Stimulated activated CD4-positive, alpha-beta T cell treated with anti-CD3 and anti-CD28 coated beads, Interleukin-1b, Interleukin-23, amount 100 ng/mL, for 4 hours (primary cell): ENCODE data around the gene CADM1.

Source experiments
- DNase-seq, 2 donors: peaks; one replicate each; pipeline ENCODE4 v3.0.0-alpha.2; 2020; ENCODE audit warnings: low read depth in 2 of 2

Gene CADM1

DNA sequence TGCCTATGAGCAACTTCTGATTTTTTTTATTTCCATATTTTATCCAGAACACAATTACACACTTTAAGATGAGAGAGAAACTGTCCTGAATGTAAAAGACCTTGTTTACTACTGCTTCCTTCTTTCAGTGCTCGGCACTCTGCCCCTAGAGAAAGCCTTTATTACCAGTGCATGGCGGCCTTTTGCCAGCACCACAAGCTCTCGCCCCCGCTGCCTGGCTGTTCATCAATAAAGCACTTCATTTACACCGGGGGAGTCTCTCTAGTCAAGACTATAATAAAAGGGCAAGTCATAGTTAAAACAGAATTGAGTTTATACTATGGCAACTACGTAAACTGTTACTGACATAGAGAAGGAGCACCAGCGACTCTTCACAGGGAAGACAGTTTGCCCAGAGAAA lies 259.5 kb downstream of the CADM1 start:
- DNase-seq: no peak

DNA sequence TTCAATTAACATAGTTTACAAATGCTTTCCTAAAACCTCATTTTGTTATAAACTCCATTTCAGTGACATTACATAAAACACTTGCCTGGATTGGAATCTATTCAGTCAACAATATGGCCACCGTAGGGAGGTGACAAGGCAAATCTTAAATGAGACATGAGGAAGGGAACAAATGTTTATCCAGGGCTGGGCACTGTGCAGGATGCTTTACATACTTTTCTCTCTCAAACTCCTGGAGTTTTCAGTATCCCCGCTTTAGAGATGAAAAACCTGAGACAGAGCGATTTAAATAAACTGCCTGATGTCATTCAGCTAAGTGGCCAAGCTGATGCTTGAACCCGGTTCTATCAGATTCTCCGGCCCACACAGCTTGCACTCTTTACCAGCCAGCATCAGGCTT lies 259.9 kb downstream of the CADM1 start:
- no peak for DNase-seq

DNA sequence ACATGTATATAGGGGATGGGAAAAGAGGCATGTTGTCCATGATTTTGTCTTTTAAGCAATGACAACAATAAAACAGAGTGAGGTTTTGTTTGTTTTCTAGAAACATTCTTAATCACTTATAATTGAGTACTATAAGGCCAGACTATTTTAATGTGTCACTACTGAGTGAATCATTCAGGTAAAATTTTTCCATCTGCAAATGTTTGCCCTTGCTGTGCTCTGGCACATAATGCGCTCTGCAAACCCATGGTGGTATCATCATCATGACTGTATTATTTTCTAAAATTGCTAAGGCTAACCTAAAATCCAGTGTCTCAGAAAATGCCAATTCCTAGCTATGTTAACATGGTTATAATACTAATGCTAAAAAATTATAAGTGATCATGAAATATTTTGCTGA lies 261.2 kb downstream of the CADM1 start:
- no peak for DNase-seq

DNA sequence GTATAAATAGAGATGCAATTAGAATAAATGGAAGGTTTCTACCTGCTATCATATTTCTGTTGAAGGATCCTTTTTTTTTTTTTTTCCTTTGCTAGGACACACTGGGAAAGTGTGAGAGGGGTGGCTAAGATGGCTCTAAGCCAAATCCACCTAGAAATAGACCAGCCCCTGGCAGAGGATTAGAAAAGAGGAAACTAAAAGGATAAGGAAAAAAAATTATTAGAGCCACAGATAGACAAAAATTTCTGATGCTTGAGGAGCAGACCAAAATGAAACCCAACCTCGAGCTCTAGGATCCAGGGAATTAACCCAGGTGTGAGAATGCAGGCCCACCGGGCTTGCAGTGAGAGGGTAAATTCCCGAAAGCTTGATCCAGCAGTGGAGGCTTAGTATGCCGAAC lies 262.3 kb downstream of the CADM1 start:
- DNase-seq: no peak

DNA sequence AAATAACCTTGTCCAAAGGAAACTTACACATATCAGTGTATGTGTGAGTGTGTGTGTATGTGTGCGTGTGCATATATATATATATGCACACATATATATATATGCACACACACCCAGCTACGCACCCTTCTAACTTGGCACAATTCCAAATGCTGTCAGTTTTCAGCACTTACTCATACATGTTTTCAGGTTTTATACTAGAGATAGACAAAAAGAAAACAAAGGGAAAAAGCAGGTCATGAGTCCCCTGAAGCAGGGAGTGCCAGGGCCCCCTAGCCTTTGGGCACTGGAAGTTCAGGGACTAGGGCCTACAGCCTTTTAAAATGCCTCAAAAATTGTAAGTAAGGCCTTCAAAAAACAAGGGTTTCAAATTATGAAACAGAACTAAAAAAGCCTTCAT lies 265.4 kb downstream of the CADM1 start:
- DNase-seq: no peak

DNA sequence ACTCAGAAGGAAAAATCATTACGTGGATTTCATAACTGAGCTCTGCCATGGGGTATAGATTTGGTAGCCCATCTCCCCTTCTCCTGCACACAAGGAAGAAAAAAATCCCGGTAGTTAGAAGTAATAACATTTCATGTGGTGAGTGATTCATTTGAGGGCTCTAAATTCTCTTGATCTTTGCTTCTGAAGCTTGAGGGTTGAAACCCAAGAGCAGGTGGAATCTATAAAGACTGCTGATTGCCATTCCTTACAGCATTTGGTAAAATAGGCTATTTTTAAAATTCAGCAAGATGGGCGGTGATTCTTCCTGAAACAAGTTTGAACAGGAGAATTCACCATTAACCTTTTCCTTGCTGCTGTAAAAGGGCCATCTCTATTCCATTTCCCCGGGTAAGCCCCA lies 266.1 kb downstream of the CADM1 start:
- DNase-seq: no peak

DNA sequence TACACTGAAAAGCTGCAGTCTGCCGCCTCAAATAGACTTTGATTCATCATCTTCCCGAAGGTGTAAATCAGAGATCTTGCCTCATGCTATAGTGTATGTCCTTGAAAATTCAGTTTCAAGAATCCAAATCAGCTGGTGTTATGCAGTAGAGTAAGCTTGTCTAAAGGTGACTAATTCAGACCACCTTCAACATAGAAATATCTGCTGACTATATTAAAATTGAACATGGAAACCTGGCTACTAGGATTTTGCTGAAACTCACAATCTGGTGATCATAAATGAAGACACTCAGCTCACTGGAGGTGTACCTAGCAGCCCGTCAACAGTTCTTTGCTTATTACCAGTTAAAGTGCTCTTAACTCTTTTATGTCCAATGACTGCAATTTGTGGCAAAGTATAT lies 266.6 kb downstream of the CADM1 start:
- no peak for DNase-seq

DNA sequence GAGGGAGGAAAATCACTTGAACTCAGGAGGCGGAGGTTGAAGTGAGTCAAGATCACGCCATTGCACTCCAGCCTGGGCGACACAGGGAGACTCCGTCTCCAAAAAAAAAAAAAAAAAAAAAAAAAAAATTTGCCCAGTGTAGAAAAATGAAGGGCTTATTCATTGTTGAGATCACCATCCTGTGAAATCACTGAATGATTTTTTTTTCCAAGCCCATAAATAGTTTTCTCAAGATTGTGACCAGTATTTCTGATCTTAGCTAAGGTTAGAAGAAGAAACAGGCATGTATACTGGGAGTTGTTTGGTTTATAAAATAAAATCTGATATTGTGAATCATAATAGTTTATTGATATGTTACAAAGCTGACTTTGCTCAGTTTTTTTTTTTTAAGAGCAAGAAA lies 269.4 kb downstream of the CADM1 start:
- no peak for DNase-seq

DNA sequence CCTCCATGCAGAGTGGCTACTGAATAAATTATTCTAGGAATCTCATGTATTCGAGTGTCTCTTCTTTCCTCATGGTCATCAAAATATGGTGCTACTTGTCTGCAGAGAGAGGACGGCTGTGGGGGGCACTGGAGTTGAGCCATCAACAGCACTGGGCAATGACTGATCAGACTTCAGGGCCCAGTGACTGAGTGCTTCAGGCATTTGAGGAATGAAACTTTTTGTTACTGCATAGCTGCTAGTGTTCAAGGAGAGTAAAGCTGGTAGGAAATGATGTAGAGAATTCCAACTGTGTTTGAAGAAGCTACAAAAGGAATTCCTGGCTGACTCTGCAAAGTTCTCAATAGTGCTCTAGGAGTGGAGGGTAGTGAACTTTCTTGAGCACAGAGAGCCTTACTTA lies 277.7 kb downstream of the CADM1 start:
- DNase-seq: no peak

DNA sequence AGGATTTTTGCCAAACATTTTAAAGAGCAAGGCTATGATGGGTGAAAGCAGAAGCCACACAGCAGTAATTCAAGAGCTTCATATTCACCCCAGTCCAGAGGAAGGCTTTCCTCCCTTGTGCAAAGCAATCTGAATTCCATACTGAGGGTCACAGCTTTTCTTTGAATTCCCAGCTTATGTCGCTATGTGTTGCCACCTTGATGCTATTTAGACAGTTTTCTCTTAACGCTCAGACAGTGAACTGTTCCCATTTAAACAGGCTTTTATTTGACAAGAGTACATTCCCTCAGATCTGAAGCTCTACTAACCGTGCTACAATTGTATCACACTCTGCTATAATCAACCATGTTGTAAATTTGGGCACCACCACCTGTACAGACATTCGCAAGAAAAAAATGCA lies 279.7 kb downstream of the CADM1 start:
- DNase-seq: no peak

DNA sequence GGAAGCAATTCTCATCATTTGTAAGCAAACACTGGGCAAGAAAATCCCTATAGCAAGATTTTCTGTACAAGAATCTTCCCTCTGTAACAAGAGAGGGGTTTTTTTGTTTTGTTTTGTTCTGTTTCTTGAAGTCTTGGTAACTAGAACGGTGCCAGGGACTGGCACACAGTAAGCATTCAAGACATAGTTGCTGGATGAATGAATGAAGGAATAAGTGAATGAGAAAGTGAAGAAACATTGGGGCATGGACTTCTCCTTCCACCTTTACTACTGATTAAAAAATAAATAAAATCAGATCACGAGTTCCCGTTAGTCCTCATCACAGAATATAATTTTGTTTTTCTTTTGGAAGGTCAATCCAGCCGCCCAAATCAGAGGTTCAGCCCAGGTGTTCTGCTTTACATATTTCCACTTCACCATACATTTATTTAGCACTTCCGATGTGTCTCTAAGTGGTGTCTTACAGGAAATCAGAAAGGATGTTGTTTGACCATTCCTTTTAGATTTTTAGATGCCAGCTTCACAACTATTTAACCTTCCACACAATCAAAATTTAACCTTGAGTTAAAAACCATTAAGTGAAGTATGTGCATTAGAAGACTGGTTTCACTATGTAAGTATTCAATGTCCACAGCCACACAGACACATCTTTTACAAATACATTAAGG lies 281.2 kb downstream of the CADM1 start:
- DNase-seq: no peak

DNA sequence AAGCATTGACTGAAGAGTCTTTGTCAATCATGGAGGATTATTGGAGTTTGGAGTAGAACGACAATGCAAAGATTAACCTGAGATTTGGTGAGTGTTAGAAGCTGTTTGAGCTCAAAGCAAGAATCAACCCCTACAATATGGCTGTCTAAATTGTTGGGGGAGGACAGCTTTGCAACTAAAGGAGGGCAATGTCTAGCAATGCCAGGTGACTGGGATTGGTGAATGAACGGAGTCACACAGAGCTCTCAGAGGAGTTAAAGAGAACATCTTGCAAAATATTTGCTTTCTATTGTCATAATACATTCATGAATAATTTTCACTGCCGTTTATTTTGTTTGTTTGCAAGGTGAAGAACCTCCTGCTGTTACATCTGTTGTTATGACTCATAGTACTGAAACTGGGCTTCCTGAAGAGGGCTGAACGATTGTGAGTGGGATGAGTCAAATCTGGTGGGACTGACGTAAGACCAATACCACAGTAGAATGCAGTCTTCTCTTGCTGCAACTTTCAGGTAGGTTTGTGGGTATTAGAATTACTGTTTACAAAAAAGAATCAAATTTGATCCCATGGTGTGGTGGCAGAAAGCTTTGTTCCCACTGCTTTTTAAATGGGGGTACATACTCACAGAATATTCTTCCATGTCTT lies 281.9 kb downstream of the CADM1 start:
- no peak for DNase-seq

DNA sequence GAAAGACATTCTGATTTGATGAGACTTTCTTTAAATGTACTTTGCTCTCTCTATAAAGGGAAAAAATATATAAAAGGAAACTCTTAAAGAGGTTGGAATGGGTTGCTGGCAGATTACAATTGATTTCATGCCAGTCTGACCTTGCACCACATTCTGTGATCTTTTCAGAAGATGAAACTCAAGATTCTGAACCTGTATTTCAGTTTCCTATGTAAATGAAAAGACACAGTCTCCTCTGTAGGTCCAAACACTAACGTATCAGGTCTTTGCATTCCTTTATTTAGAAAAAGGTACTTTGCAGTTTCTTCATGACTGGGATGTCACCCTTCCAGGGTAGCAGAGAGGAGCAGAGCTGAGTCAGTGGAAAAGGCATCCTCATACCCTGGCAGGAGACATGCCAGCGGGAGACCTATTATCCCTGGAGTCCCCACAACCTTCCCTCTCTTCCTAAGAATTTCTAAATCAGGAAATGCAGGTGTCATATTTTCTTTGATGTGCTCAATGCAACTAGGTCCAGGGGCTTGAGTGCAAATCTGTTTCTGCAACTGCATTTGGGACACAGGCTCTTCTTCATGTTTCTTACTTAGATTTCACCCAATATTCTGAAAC lies 282.6 kb downstream of the CADM1 start:
- DNase-seq: no peak

DNA sequence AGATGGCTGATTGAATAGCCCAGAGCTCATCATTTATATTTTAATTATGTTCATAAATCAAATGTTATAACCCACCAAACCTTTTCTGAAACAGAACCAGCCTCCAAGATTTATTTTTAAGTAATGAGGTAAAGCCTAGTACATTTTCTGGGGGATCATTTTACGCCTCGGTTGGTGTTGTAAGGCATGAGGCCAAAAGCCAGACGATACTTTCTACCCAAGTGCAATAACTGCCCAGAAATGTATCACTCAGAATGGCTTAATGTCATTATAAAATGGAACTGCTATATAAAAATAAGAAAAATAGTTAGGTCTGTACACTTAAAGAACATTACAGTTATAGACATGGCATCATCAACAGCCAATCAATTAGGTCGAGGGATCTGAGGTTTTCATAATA lies 283.3 kb downstream of the CADM1 start:
- no peak for DNase-seq

DNA sequence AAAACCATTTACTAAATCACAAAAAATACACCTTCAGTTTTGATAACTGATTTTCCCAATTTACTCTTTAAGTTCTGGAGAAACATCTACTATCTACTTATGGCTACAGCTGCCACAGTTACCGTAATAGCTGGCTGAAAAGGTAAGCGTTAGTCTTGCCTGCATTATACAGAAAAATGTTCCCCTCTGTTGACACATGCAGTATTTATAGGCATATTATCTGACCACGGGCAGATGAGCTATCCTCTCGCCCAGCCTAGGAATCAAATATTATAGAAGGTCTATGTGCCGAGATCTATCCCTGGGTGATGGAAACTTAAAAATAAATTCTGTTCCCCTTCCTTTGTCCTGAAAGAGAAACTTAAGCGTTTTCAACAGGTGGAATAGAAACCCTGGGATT lies 283.8 kb downstream of the CADM1 start:
- no peak for DNase-seq

DNA sequence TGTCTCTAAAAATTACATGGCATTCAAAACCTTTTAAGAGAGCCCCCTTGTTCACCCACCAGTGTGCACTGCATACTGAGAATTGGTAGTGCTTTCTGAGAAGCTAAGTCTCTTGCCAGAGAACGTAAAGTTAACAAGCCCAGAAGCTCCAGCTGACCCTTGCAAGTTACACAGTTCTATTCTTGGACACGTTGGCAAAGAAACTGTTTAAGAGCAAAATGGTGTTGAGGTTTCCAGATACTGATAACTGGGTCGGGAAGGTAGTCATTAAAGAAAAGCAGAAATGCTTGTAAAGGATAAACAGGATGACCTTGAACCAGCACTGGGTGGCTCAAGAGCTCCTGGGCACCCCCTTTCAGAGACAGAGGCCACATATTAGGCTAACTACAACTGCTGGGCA lies 284.8 kb downstream of the CADM1 start:
- no peak for DNase-seq

DNA sequence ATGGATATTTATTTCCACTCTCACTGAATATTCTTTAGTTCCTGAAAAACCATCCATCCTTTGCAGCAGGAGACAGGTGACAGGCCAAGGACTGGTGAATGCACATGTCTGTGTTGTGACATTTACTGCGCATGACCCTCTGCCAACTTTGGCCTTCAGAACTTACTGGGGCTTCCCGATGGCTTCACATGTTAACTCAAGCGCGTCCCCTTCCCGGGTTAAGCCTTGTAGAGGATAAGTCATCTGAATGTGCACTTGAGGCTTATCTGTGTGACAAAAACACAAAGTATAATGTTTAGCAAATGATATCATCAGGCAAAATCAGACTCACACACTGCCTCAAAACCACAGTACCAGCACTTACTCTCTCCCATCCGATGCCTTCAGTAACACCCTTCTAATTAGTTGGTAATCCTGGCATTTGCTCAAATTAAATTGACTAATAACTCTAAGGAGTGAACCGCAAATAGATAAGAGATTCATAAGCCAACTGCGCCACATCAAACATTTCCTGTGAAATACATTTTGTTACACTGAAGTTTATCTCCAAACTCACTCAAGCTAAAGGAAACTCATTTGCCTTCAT lies 286.4 kb downstream of the CADM1 start:
- DNase-seq: no peak

DNA sequence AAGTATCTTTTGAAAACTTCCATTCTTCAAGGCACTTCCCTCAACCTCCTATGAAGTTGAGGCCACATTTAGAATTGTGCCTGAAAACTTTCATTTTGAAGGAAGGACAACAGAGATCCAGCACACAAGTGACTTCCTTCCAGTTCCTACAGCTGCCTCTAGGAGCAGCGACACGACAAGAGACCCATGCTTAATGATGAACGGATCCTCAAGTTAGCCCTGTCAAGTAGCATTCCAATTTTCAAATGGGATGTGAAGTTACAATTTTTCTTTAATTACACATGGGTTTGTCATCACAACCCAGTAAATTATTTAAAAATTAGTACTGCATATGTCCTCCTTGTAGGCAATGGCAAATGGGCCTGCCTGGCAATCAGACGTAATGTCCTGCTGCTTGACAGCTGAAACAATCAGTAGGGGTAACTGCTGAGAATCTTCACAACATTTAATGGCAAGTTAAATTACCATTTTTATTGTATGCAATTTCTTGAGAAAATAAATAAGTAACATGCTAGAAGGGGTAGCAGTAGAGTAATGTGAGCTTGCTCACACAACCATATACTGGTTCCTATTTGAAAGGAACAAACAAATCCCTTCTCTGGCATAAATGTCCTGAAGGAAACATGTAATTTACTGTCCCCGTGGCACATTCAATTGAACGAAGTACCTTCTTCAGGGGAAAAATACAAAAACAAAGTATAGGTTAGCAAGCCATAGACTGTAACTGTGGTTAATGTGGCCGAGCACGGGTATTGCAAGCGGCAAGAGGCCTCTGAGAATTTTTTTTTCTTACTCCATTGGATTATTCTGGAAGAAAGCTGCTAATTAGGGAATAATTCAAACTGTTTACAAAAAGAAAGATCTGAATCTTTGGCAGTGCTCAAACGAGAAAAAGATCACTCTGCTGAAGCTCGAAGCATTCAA lies 288.3 kb downstream of the CADM1 start:
- no peak for DNase-seq

DNA sequence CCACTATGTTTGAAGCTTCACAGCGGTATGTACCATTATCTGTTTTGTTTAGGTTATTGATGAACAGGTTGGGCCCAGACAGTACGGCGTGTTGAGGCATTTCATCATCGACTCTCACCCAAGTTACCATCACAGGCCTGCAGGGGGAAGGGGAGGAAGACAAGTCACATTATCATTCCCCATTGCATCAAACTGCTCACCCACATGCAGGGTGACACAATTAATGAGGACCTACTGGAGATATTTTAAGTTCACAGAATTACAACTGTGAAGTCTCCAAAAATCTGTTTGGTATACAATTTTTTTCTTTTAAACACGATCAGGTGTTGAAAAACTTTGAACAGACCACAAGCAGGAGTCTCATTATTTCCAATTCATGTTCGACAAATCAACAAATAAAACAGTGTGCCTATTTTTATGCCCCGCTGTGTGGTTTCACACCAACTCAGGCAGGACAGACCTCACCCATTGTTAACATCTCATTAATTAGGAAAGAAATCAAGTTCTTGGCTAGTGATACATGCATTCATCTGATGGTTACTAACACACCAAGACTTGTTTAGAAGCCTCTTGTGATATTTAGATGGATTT lies 289.5 kb downstream of the CADM1 start:
- no peak for DNase-seq

DNA sequence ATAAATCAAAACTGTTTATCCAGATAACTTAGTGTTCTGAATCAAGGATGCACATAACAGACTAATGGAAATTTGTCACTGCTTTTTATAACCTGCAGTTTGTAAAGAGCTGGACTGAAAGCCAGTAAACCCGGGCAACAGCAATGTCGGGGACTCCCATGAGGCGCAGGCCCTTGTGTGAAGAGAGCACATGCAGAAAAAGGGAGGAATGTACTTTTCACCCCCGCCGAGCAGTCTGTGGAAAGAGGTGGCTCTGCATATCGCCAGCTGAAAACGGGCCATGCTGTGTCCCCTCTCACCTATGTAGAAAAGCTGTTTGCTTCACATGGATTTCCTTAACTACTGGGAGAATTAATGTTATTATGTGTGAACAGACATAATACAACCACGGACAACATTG lies 291.2 kb downstream of the CADM1 start:
- DNase-seq: no peak

DNA sequence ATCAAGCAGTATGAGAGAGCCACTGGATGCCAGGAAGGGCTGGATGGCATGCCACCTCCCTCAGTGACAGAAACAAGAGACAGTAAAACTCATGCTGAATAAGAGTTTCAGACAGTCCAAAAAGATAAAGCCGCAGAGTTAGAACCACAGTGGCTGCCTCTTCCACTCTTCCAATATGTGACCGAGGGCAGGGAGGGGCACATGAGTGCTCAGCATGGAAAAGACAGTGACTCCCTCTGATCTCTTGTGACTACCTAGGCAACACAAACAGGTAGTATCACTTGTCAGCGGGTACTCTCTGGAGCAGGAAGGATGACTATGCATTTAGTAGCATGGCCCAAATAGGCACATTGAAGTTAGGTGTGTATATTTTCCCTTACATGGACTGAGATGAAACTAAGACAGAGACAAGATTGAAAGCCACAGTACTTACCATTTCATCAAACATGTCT lies 295.4 kb downstream of the CADM1 start:
- DNase-seq: no peak

DNA sequence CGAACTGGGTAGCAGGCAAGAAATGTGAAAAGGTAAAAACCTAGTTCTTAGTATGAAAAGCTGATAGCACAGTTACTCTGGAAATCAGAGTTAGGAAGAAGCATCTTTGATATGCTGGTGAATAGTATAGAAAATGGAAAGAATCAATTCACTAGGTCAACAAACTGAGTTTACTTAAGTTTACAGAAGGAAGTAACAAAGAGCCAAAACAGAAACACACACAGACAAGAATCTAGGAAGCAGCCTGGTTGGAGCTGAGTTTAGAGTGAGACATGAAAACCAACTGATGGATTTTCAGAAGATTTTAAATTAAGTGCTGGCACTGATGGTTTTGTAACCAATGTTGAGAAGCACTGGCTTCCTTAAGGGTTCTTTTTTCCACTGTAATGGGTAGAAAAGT lies 296.3 kb downstream of the CADM1 start:
- no peak for DNase-seq
